ENCODE measurements around the gene BMF. TPM values are rescaled to one million over a fixed set of nuclear protein-coding genes. Genes with fewer than 3 reads are reported as not detected.
A peak's percentile ranks its signal among the peaks of the same experiment; 100 is the strongest.

BMF gene
- total RNA-seq, 1 donor from 2014 or later, result 112 TPM

DNA sequence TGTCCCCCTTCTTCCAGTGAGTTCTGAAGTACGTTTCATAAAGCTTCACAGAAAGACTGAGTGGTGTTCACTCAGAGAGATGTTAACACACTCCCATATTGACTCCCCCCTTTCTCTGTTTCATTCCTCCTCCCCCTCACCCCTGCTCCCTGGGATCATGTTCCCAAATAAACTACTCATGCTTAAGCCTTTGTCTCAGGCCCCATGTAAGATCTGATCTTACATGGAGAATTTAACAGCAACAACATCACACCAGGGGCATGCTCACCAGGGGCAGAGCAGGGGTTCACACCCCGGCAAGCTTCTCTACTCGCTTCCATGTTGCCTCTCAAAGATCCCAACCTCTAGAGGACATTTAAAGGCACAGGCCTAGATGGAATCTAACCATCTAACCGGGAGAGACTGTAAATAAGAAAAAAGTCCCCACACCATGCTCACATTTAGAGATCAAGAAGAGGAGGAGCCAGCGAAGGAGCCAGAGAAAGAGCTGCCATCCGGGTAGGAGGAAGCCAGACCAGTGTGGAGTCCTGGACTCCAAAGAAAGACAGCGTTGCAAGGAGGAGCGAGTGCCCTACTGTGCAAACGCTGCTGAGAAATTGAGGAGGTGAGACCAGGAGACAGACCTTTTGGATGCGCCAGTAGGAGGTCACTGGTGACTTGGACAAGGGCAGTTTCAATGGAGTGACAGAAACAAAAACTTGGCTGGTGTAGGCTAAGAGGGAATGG, 48.3 kb downstream of the BMF start:
- DNase-seq (ENCODE audit: extremely low spot score, unreplicated experiment), result no peak
- H3K27ac Mint-ChIP-seq, result no peak overlapping the region

DNA sequence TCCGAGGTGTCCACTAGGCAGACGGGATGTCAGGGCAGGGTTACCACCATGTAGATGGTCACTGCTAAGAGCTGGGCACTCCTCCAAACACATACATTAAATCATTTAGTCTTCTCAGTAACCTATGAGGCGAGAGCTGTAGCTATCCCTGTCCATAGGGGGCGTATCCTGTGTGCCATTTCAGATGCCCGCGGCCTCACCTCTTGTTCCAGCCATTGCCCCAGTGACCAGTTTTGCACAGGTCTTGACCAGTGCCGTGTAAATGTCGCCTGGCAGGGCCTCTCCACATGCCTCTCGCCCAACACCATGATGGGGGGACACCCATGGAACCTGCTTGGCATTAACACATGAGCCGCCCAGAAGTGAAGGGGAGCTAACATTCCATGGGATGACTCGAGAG, 48.9 kb downstream of the BMF start:
- TF ChIP-seq, protein P1, sequence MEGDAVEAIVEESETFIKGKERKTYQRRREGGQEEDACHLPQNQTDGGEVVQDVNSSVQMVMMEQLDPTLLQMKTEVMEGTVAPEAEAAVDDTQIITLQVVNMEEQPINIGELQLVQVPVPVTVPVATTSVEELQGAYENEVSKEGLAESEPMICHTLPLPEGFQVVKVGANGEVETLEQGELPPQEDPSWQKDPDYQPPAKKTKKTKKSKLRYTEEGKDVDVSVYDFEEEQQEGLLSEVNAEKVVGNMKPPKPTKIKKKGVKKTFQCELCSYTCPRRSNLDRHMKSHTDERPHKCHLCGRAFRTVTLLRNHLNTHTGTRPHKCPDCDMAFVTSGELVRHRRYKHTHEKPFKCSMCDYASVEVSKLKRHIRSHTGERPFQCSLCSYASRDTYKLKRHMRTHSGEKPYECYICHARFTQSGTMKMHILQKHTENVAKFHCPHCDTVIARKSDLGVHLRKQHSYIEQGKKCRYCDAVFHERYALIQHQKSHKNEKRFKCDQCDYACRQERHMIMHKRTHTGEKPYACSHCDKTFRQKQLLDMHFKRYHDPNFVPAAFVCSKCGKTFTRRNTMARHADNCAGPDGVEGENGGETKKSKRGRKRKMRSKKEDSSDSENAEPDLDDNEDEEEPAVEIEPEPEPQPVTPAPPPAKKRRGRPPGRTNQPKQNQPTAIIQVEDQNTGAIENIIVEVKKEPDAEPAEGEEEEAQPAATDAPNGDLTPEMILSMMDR (conservative IDR thresholded peaks at IDR 0.05), result no peak
- no peak overlapping the region for H3K4me3 Mint-ChIP-seq
- H3K9me3 Mint-ChIP-seq, result peaks cover 5% of the 10 kb centered on the region
- H3K4me1 Mint-ChIP-seq (ENCODE audit: unreplicated experiment), result peaks cover 35% of the 10 kb centered on the region
- no peaks in the 10 kb centered on the region for H3K27me3 Mint-ChIP-seq
- no peak overlapping the region for H3K27ac Mint-ChIP-seq
- no peak for DNase-seq (ENCODE audit: extremely low spot score, unreplicated experiment)
- no peaks in the 10 kb centered on the region for H3K36me3 Mint-ChIP-seq

More for the DNA sequence above, 48.3 kb downstream of the BMF start:
- TF ChIP-seq, protein P1 (conservative IDR thresholded peaks at IDR 0.05), result no peak
- H3K4me1 Mint-ChIP-seq (ENCODE audit: unreplicated experiment), result peaks cover 34% of the 10 kb centered on the region
- H3K36me3 Mint-ChIP-seq, result no peaks in the 10 kb centered on the region
- no peak overlapping the region for H3K4me3 Mint-ChIP-seq
- no peaks in the 10 kb centered on the region for H3K27me3 Mint-ChIP-seq
- H3K9me3 Mint-ChIP-seq, result peaks cover 5% of the 10 kb centered on the region

DNA sequence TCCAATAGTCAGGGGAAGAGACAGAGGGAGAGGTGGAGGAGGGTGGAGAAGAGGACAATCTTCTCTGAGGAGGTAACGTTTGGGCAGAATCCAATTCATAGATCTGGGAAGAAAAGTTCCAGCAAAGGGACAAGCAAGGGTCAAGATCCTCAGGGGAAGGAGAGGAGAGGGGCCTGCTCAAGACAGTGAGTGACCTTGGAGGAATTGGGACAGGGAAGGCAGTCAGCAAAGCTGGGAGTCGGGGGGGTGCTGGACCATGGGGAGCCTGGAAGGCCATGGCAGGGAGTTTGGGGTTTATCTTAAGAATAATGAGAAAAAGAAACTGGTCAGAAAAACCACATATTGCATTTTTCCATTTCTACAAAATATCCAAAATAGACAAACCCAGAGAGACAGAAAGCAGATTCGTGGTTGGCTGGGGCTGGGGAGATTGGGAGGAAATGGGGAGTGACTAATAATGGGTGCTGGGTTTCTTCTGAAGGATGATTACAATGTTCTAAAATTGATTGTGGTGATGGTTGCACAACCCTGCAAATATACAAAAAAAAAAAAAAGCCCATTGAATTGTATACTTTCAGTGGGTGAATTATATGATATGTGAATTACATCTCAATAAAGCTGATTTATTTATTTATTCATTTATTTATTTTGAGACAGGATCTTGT, 50.1 kb downstream of the BMF start:
- DNase-seq (ENCODE audit: extremely low spot score, unreplicated experiment), result no peak
- no peaks in the 10 kb centered on the region for H3K9me3 Mint-ChIP-seq
- H3K4me1 Mint-ChIP-seq (ENCODE audit: unreplicated experiment), result peaks cover 29% of the 10 kb centered on the region
- H3K27me3 Mint-ChIP-seq, result no peaks in the 10 kb centered on the region
- H3K36me3 Mint-ChIP-seq, result no peaks in the 10 kb centered on the region
- H3K27ac Mint-ChIP-seq, result no peak overlapping the region
- TF ChIP-seq, protein P1 (conservative IDR thresholded peaks at IDR 0.05), result no peak
- H3K4me3 Mint-ChIP-seq, result no peak overlapping the region

DNA sequence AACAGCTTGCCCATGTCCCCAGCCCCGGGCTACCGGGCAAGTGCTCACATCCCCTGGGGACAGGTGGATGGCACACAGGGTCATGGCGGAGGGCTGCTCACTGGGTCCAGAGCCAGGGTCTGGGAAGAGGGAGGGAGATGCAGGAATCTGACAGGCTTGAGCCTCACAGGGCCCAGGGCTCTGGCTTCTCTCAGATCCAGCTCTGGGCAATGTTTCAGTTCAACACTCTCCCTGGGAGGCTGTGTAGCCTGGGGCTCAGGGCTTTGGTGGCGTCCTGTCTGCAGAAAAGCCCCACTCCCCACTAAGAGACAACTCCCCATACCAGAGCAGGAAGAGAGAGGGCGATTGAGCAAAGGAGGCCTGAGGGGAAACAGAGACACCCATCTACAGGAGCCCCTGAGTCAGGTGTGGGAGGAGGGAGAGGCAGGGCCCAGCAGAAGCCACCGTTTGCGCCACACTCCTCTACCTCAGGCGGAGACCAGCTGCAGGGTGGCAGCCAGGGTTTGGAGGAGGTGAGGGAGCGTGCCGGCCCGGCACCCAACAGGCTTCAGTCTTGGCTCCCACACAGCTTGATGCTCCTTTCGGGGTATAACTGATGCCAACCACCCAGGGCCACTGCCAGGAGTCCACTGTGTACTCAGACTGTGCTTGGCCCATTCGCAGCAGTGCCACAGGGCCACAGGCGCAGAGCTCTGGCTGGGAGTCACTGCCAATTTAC, 52.9 kb downstream of the BMF start:
- Mint-ChIP-seq H3K4me3 (no peak overlapping the region), H3K36me3 (no peaks in the 10 kb centered on the region), H3K27ac (peak overlapping the region; percentile 31), H3K27me3 (no peaks in the 10 kb centered on the region), H3K4me1 (ENCODE audit: unreplicated experiment) (peaks cover 48% of the 10 kb centered on the region), H3K9me3 (no peaks in the 10 kb centered on the region)
- TF ChIP-seq, protein P1 (conservative IDR thresholded peaks at IDR 0.05), result no peak
- peak; percentile 63 for DNase-seq (ENCODE audit: extremely low spot score, unreplicated experiment)

DNA sequence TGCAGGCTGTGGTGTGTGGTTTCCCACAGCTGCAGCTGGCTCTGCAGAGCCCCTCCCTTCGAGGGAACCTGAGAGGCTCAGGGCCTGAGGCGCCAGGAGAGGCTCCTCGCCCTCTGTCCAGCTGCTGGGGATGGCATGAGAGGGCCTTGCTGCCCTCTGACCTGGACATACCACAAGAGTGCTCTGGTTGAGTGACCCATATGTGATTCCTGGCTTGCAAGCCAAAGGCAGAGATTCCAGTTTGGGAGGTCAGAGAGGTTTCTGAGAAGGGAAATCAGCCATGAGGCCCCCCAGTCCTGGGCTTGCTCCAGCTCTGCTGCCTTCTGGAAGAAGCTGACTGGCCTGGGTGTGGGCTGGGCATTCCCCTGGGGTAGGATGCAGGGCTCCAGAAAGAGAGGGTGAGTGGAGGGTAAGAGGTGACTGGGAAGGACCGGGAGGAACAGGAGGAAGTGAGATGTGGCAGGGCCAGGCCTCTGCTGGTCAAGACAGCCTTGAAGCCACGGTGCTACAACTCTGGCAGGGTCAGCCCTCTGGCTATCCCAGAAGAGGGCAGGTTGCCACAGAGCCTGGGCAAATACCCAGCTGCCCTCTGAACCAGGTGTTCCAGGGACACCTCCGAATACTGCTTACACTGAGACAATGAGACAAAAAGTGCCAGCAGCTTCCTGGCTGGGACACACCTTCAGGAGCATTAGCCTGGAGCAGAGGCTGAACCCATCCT, 53.7 kb downstream of the BMF start:
- no peaks in the 10 kb centered on the region for H3K27me3 Mint-ChIP-seq
- H3K9me3 Mint-ChIP-seq, result no peaks in the 10 kb centered on the region
- H3K4me3 Mint-ChIP-seq, result peak overlapping the region; percentile 28
- no peaks in the 10 kb centered on the region for H3K36me3 Mint-ChIP-seq
- peak; percentile 51 for DNase-seq (ENCODE audit: extremely low spot score, unreplicated experiment)
- peaks cover 50% of the 10 kb centered on the region for H3K4me1 Mint-ChIP-seq (ENCODE audit: unreplicated experiment)
- TF ChIP-seq, protein P1 (conservative IDR thresholded peaks at IDR 0.05), result no peak
- peak overlapping the region; percentile 49 for H3K27ac Mint-ChIP-seq
